Stomach (tissue), 19 donors: Measurements from ENCODE around the gene KRTAP6-2. TPM values are rescaled to one million over a fixed set of nuclear protein-coding genes. Genes with fewer than 3 reads are reported as not detected.

ENCODE experiments used
- DNase-seq, 2 donors: peaks; one replicate each; pipeline versions ENCODE4 v3.0.0 to v3.0.0-alpha.2; 2013 to 2019
- H3K27ac ChIP-seq, 5 donors: fragments of 200-600 bp in 4 of 5; sonication (generic) in 4 of 5; one replicate each; pipeline ENCODE4 v1.5.1; 2013 to 2019; ENCODE audit warnings: mild to moderate bottlenecking in 1 of 5, moderate library complexity in 1 of 5
- H3K27me3 ChIP-seq, 3 donors: fragments of 200-600 bp; sonication (generic); one replicate each; pipeline ENCODE4 v1.5.1; 2017 to 2019; ENCODE audit warnings: mixed run types in 1 of 3
- H3K36me3 ChIP-seq, 4 donors: fragments of 200-600 bp; sonication (generic); 1 replicate in 3 of 4; 2 replicates in 1 of 4; pipeline ENCODE4 v1.5.1; 2016 to 2019
- H3K4me1 ChIP-seq, 4 donors: fragments of 200-600 bp; sonication (generic); one replicate each; pipeline ENCODE4 v1.5.1; 2016 to 2019
- H3K4me3 ChIP-seq, 4 donors: fragments of 200-600 bp; sonication (generic) in 3 of 4; one replicate each; pipeline ENCODE4 v1.5.1; 2016 to 2019; ENCODE audit warnings: mild to moderate bottlenecking in 1 of 4
- H3K9me3 ChIP-seq, 4 donors: fragments of 200-600 bp; sonication (generic); one replicate each; pipeline ENCODE4 v1.5.1; 2016 to 2019
- EP300 ChIP-seq: sonication (generic); formaldehyde crosslinking; IDR thresholded peaks from one replicate; pipeline ENCODE4 v1.6.1; 2017; ENCODE audit warnings: antibody characterized with exemption
- POLR2A ChIP-seq, 4 donors: fragments of 450-650 bp; IDR thresholded peaks; one replicate each; pipeline ENCODE4 v1.6.1; 2016; ENCODE audit warnings: antibody characterized with exemption in 4 of 4, control low read depth in 2 of 4, mild to moderate bottlenecking in 1 of 4, moderate library complexity in 1 of 4
- POLR2AphosphoS5 ChIP-seq, 3 donors: sonication (generic); formaldehyde crosslinking; IDR thresholded peaks; one replicate each; pipeline ENCODE4 v1.6.1; 2016; ENCODE audit warnings: antibody characterized with exemption in 3 of 3
- WGBS, 5 donors: extraction: QIAGEN DNeasy Blood & Tissue Kit in 3 of 5; methylation state at CpG; one replicate each; pipeline versions ENCODE4 v1.1.5 to v1.1.7; 2013 to 2018; 5-methylcytosine and 5-hydroxymethylcytosine counted together
- intact Hi-C: fragments of 100-400 bp; cut with DNase I; formaldehyde crosslinking; loops from one replicate; pipeline ENCODE4 v1.15.1; 2023; ENCODE audit warnings: low total_unique reads
- long read RNA-seq, 10 donors: transcript quantifications; one replicate each; lab custom pipeline, GENCODE V29; 2026
- polyA plus RNA-seq, 3 donors: library from polyadenylated mRNA; stranded (reverse); fragments of 200-250 nt; gene quantifications; one replicate each; pipeline ENCODE4 v1.2.3, GENCODE V29; 2013
- total RNA-seq, 5 donors: library from RNA; depleted of rRNA; stranded (reverse); fragments of >200 nt; gene quantifications; one replicate each; pipeline versions ENCODE4 v1.1.0 to v1.2.3, GENCODE V29; 2014 to 2016
- TF ChIP-seq, protein P1 (sequence below), 7 experiments: fragments of 450-650 bp in 4 of 7; fragments of 200-600 bp in 3 of 7; sonication (generic) in 3 of 7; IDR thresholded peaks; one replicate each; pipeline ENCODE4 v1.5.1; 2016 to 2019; ENCODE audit warnings: antibody characterized with exemption in 7 of 7, control low read depth in 2 of 7, mild to moderate bottlenecking in 1 of 7
- donor health status: healthy with polysubstance abuse.
- donor health status: Bipolar disorder and iron deficiency.
- donor health status: healthy.

Gene KRTAP6-2, protein sequence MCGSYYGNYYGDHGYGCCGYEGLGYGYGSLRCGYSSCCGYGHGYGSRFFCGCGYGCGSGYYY
- total RNA-seq = not detected
- not detected for polyA plus RNA-seq
- long read RNA-seq, donor 1 = 0 reads
- long read RNA-seq, donor 2 = 0 reads
- long read RNA-seq, donor 3 = 0 reads
- long read RNA-seq, donor 4 = 0 reads
- long read RNA-seq, donor 5 = 0 reads
- long read RNA-seq, donor 6 = 0 reads
- long read RNA-seq, donor 7 = 0 reads
- long read RNA-seq, donor 8 = 0 reads
- long read RNA-seq, donor 9 = 0 reads
- long read RNA-seq, donor 10 = 0 reads

DNA sequence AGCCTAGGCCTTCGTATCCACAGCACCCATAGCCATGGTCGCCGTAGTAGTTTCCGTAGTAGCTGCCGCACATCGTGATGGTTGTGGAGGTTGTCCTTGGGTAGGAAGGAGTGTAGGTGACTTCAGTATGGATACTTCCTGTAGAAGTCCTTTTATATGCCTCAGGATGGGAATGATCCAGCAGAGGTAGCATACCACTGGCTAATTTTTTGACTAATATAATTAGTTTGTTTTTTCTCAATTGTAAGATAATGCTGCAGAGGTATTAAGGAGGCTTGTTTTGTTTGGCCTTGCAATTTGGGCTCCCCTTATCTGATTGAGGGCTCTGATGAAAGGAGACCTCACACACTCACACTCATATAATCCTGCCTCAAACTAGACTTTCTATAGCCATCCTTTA is at the start of gene KRTAP6-2:
Gene KRTAP6-2, minus strand, starts transcription at position 101 of the 400 bp plus-strand sequence. Its CDS starts 28 bp downstream, at position 73.
- H3K4me1 ChIP-seq = no peaks in the 10 kb centered on the region
- WGBS, 5 donors = 93 to 98% (median 96%) methylated on average over 3 to 6 of the region's 6 CpGs
- H3K9me3 ChIP-seq = peaks cover 0 to 17% (median 0%) of the 10 kb centered on the region in 4 donors
- no peaks in the 10 kb centered on the region for H3K36me3 ChIP-seq
- no peak for DNase-seq
- TF ChIP-seq POLR2A (IDR thresholded peaks at IDR 0.05) (no peak), POLR2AphosphoS5 (IDR thresholded peaks at IDR 0.05) (no peak)
- TF ChIP-seq, protein P1, sequence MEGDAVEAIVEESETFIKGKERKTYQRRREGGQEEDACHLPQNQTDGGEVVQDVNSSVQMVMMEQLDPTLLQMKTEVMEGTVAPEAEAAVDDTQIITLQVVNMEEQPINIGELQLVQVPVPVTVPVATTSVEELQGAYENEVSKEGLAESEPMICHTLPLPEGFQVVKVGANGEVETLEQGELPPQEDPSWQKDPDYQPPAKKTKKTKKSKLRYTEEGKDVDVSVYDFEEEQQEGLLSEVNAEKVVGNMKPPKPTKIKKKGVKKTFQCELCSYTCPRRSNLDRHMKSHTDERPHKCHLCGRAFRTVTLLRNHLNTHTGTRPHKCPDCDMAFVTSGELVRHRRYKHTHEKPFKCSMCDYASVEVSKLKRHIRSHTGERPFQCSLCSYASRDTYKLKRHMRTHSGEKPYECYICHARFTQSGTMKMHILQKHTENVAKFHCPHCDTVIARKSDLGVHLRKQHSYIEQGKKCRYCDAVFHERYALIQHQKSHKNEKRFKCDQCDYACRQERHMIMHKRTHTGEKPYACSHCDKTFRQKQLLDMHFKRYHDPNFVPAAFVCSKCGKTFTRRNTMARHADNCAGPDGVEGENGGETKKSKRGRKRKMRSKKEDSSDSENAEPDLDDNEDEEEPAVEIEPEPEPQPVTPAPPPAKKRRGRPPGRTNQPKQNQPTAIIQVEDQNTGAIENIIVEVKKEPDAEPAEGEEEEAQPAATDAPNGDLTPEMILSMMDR (IDR thresholded peaks at IDR 0.05) = no peak
- H3K27me3 ChIP-seq = no peaks in the 10 kb centered on the region
- no peak within 1 kb of the TSS for H3K4me3 ChIP-seq
- H3K27ac ChIP-seq = no peak within 1 kb of the TSS
- intact Hi-C loops = no loop called here

DNA sequence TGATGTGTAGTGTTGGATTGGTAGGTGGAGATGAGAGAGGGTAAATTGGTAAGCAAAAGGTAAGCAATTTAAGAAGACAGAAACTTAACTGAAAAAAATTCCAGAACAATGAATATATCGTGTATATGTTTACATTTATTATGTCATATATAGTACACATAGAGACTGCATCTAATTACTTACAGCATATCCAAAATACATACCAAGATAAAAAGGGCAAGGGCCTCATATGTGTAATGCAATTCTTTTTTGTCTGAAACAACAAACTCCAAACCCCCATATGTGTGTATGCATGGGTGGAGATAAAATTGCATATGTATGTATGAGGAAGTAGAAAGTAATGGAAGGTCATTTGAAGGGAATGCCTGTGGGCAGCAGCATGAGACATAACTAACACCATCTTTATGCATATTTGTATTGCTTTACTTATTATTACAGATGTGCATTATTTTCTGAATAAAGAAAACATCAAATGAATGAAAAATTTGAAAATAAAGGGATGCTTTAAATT is 48.3 kb upstream of the KRTAP6-2 start:
- no peaks in the 10 kb centered on the region for H3K4me1 ChIP-seq
- no peak overlapping the region for H3K27ac ChIP-seq
- peaks cover 0 to 11% (median 0%) of the 10 kb centered on the region in 4 donors for H3K9me3 ChIP-seq
- H3K4me3 ChIP-seq = no peak overlapping the region
- no peaks in the 10 kb centered on the region for H3K36me3 ChIP-seq
- DNase-seq = no peak
- H3K27me3 ChIP-seq = no peaks in the 10 kb centered on the region
- TF ChIP-seq EP300 (no peak), POLR2A (IDR thresholded peaks at IDR 0.05) (no peak), POLR2AphosphoS5 (IDR thresholded peaks at IDR 0.05) (no peak)
- TF ChIP-seq, protein P1 (IDR thresholded peaks at IDR 0.05) = no peak
- WGBS, 5 donors = 56 to 79% (median 69%) methylated on average over 1 of the region's 1 CpG
- intact Hi-C loops = no loop called here

DNA sequence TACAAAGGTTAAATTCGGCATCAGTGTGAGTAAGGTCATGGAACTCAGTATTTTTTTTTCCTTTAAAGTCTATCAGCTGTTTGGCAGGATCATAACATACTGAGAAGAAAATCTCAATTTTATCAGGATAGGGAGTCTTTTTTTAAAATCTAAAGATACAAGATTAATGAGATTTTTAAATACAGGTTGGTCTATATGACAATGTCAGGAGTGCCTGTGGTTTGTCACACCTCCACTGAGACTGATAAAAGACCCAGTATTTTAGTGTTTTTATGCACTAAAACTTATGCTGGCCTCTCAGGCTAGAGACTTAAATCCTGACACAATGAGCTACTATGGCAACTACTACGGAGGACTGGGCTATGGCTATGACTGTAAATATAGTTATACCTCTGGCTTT is 43.9 kb upstream of the KRTAP6-2 start, which contains the start of gene KRTAP20-3:
Gene KRTAP20-3, plus strand, starts transcription at position 301 of the 400 bp plus-strand sequence.
- H3K36me3 ChIP-seq = no peaks in the 10 kb centered on the region
- H3K27ac ChIP-seq = no peak within 1 kb of the TSS
- intact Hi-C loops = no loop called here
- H3K9me3 ChIP-seq = peaks cover 0 to 21% (median 3%) of the 10 kb centered on the region in 4 donors
- WGBS, 5 donors = 81 to 94% (median 87%) methylated on average over 2 of the region's 2 CpGs
- DNase-seq = no peak
- H3K4me3 ChIP-seq = no peak within 1 kb of the TSS
- H3K27me3 ChIP-seq = no peaks in the 10 kb centered on the region
- H3K4me1 ChIP-seq = no peaks in the 10 kb centered on the region
- TF ChIP-seq, protein P1 (IDR thresholded peaks at IDR 0.05) = no peak
- TF ChIP-seq EP300 (no peak), POLR2AphosphoS5 (IDR thresholded peaks at IDR 0.05) (no peak), POLR2A (IDR thresholded peaks at IDR 0.05) (no peak)

DNA sequence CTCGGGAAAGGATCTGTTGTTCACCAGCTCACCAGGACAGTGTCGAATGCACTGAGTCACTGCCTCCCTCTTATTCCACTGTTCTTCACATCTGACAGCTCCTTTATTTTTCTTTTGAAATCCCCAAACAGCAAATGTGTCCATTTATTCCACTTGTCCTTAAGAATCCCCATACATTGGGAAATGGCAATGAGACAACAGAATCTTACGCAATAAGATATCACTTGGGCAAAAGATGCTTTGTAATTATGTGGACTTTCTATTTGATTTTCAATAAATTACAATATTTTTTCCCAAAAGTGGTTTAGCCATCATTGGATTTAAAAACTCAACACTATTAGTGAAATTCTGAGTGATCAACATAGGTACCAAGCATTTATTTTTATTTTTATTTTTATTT is 40.0 kb upstream of the KRTAP6-2 start:
- no peak overlapping the region for H3K4me3 ChIP-seq
- no peaks in the 10 kb centered on the region for H3K4me1 ChIP-seq
- no peaks in the 10 kb centered on the region for H3K36me3 ChIP-seq
- H3K27ac ChIP-seq = no peak overlapping the region
- H3K9me3 ChIP-seq = peaks cover 0 to 19% (median 3%) of the 10 kb centered on the region in 4 donors
- TF ChIP-seq, protein P1 (IDR thresholded peaks at IDR 0.05) = no peak
- TF ChIP-seq POLR2AphosphoS5 (IDR thresholded peaks at IDR 0.05) (no peak), EP300 (no peak), POLR2A (IDR thresholded peaks at IDR 0.05) (no peak)
- intact Hi-C loops = no loop called here
- H3K27me3 ChIP-seq = no peaks in the 10 kb centered on the region
- WGBS, 5 donors = 80 to 90% (median 85%) methylated on average over 3 of the region's 3 CpGs
- DNase-seq = no peak
